Skeletal muscle satellite cell (primary cell): ENCODE data around the gene VWA3B.

Experiments used
- H3K27me3 ChIP-seq: 2 replicates; pipeline ENCODE4 v1.7.0; 2013; ENCODE audit warnings: low read length; ENCODE audit not compliant: control insufficient read depth, insufficient read depth
- H3K36me3 ChIP-seq: 2 replicates; pipeline ENCODE4 v1.7.0; 2013; ENCODE audit warnings: mild to moderate bottlenecking, control low read depth, low read length; ENCODE audit not compliant: insufficient read depth
- H3K4me1 ChIP-seq: 2 replicates; pipeline ENCODE4 v1.7.0; 2013; ENCODE audit warnings: low read length; ENCODE audit not compliant: control insufficient read depth, insufficient read depth
- H3K4me2 ChIP-seq: 2 replicates; pipeline ENCODE4 v1.7.0; 2013; ENCODE audit warnings: mild to moderate bottlenecking, low read length
- H3K4me3 ChIP-seq: 2 replicates; pipeline ENCODE4 v1.7.0; 2013; ENCODE audit warnings: low read length
- H3K9ac ChIP-seq: 2 replicates; pipeline ENCODE4 v1.7.0; 2013; ENCODE audit warnings: mild to moderate bottlenecking, low read depth, low read length, moderate library complexity
- H3K9me3 ChIP-seq: replicated peaks from 2 replicates; pipeline ENCODE4 v1.7.0; 2013; ENCODE audit warnings: mild to moderate bottlenecking, control low read depth, low read length

The VWA3B gene

GRCh38 chr2:98185801-98186200 is 98.8 kb downstream of the VWA3B start:
- H3K4me2 ChIP-seq, result no peak overlapping the region
- no peaks in the 10 kb centered on the region for H3K9me3 ChIP-seq
- no peak overlapping the region for H3K9ac ChIP-seq
- H3K4me3 ChIP-seq, result no peak overlapping the region
- no peaks in the 10 kb centered on the region for H3K36me3 ChIP-seq
- peaks cover 31% of the 10 kb centered on the region for H3K27me3 ChIP-seq
- H3K4me1 ChIP-seq, result no peaks in the 10 kb centered on the region

DNA sequence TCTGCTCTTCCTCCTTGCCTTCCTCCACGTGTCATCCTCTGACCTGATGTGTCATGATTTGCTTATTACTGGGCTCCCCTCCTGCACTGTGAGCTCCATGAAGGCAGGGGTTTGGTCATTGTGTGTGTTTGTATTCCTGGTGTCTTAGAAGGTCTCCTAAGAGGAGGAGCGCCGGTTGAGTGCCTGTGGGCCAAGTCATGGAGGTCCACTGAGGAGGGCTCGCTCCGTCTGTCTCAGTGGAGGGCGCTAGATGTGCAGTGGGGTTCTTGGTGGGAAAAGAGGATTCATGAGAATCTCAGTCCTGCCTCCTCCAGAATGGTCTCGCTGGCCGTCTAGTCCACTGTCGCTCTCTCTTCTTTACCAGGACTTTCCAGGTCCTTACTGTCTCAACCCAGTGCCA is 100.2 kb downstream of the VWA3B start:
- Histone ChIP-seq H3K4me2 (no peak overlapping the region), H3K9ac (no peak overlapping the region), H3K4me3 (no peak overlapping the region), H3K9me3 (no peaks in the 10 kb centered on the region), H3K36me3 (no peaks in the 10 kb centered on the region), H3K27me3 (peaks cover 27% of the 10 kb centered on the region), H3K4me1 (no peaks in the 10 kb centered on the region)

DNA sequence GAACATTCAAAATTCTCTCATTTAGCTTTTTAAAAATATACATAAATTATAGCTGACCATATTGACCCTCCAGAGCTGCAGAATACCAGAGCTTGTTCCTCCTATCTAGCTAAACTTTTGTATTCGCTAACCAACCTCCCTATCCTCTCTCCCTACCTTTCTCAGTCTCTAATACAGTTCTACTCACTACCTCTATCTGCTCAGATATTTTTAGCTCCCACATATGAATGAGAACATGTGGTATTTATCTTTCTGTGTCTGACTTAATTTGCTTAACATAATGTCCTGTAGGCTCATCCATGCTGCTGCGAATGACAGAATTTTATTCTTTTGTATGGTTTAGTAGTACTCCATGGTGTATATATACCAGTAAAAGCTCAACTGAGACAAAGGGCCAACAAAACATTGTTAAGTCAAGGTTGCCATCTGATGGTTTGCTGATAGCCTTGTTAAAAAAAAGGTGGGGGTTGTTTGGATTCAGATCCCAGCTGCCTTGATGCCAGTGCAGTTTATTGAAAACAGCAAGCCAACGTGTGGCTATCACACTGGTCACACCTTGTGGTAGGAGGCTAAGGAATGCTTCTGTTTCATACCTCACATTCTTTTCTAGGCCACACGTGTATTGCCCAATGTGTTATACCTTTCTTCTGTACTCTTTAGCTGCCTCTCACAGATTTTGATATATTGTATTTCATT is 101.5 kb downstream of the VWA3B start:
- Histone ChIP-seq H3K4me3 (no peak overlapping the region), H3K4me2 (no peak overlapping the region), H3K9ac (no peak overlapping the region), H3K9me3 (no peaks in the 10 kb centered on the region), H3K4me1 (no peaks in the 10 kb centered on the region), H3K27me3 (peaks cover 27% of the 10 kb centered on the region), H3K36me3 (no peaks in the 10 kb centered on the region)

GRCh38 chr2:98191883-98192282 is 104.9 kb downstream of the VWA3B start:
- H3K4me3 ChIP-seq, result no peak overlapping the region
- H3K4me2 ChIP-seq, result no peak overlapping the region
- H3K9me3 ChIP-seq, result no peaks in the 10 kb centered on the region
- no peak overlapping the region for H3K9ac ChIP-seq
- H3K27me3 ChIP-seq, result peaks cover 31% of the 10 kb centered on the region
- H3K36me3 ChIP-seq, result no peaks in the 10 kb centered on the region
- H3K4me1 ChIP-seq, result no peaks in the 10 kb centered on the region

GRCh38 chr2:98201576-98201975 is 114.6 kb downstream of the VWA3B start:
- H3K4me1 ChIP-seq, result no peaks in the 10 kb centered on the region
- H3K4me3 ChIP-seq, result no peak overlapping the region
- H3K4me2 ChIP-seq, result no peak overlapping the region
- H3K9ac ChIP-seq, result no peak overlapping the region
- H3K36me3 ChIP-seq, result no peaks in the 10 kb centered on the region
- H3K27me3 ChIP-seq, result peaks cover 10% of the 10 kb centered on the region
- H3K9me3 ChIP-seq, result no peaks in the 10 kb centered on the region

DNA sequence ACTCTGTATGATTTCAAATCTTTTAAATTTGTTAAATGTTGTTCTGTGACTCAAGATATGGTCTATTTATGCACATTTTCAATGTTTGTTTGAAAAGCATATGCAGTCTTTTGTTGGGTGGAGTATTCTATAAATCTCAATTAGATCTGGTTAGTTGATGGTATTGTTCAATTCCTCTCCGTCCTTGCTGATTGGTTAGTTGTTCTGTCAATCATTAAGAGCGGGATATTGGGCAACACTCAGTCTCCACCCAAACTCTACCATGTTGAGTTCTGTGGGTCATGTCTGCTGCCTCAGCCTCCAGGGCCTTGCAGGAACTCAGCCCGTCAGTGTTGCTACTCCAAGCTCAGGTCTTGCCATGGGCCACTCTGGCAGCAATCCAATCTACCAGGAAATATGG is 118.9 kb downstream of the VWA3B start:
- peaks cover 14% of the 10 kb centered on the region for H3K27me3 ChIP-seq

DNA sequence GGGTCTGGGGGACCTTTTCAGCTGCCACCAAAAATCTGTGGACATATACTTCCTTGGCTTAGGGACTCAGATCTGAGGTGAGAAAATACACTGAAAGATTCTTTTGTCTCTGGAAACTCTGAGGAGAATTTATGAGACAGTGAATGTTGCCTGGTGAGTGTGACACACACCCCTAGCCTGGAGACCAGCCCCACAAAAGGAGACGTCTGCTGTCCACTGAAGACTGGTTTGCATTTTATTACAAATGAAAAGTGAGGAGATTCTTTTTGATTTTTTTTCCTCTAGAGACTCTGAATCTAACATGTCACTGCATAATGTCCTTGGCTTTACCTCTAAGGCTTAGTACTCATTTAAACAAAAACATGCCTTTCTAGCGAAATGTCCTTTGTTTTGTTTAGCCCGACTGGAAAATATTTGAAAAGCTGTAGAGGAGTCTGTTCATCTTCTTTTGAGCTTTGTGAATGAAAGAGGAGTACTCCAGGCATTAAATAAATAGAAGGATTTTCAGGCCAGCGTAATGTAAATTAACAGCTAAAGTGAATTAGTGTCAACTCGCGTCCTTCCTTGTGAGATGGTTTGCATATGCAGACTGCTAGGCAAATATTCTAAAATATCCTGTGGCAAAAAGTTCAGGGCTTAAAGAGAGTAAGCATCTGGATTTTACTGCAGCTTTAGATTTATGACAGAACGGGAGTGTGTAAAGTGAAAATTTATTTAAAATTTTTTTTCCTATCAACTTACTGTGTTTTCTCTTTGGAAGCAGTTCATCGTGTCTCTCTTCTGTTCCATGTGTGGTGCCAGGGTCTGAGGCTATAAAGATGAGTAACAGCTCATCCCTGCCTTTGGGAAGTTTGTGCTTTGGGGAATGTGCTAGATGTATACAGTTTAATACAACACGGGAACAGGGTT is 125.4 kb downstream of the VWA3B start:
- Histone ChIP-seq H3K27me3 (peaks cover 40% of the 10 kb centered on the region), H3K4me1 (no peaks in the 10 kb centered on the region), H3K9me3 (no peaks in the 10 kb centered on the region), H3K4me2 (no peak overlapping the region), H3K4me3 (no peak overlapping the region), H3K9ac (no peak overlapping the region), H3K36me3 (no peaks in the 10 kb centered on the region)

More for the DNA sequence above, 118.9 kb downstream of the VWA3B start:
- Histone ChIP-seq H3K4me2 (no peak overlapping the region), H3K4me1 (no peaks in the 10 kb centered on the region), H3K9me3 (no peaks in the 10 kb centered on the region), H3K4me3 (no peak overlapping the region), H3K36me3 (no peaks in the 10 kb centered on the region), H3K9ac (no peak overlapping the region)

GRCh38 chr2:98216616-98217015 is 129.6 kb downstream of the VWA3B start:
- no peaks in the 10 kb centered on the region for H3K4me1 ChIP-seq
- H3K4me2 ChIP-seq, result no peak overlapping the region
- peaks cover 24% of the 10 kb centered on the region for H3K27me3 ChIP-seq
- H3K9me3 ChIP-seq, result no peaks in the 10 kb centered on the region
- H3K36me3 ChIP-seq, result no peaks in the 10 kb centered on the region
- H3K9ac ChIP-seq, result no peak overlapping the region
- H3K4me3 ChIP-seq, result no peak overlapping the region

GRCh38 chr2:98219152-98219551 is 132.2 kb downstream of the VWA3B start:
- Histone ChIP-seq H3K4me3 (no peak overlapping the region), H3K9me3 (no peaks in the 10 kb centered on the region), H3K4me2 (no peak overlapping the region), H3K4me1 (no peaks in the 10 kb centered on the region), H3K36me3 (no peaks in the 10 kb centered on the region), H3K9ac (no peak overlapping the region), H3K27me3 (peaks cover 6% of the 10 kb centered on the region)

DNA sequence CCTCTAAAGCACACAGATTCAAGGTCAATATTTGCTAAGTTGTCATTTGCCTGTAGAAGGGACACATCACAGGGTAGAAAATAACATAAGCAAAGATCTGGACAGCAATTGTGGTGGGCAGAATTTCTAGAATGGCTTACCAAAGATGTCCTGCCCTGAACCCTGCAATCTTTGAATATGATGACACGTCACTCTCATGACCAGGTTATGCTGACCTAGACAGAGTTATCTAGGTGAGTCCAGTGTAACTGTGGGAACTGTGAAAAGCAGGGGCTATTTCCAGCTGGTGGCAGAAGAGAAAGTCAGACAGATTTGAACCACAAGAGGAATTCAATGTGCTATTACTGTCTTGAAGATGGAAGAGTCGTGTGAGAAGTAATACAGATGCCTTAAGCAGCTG is 147.0 kb downstream of the VWA3B start:
- Histone ChIP-seq H3K4me2 (no peak overlapping the region), H3K27me3 (peaks cover 40% of the 10 kb centered on the region), H3K4me1 (no peaks in the 10 kb centered on the region), H3K9ac (no peak overlapping the region), H3K36me3 (no peaks in the 10 kb centered on the region), H3K9me3 (no peaks in the 10 kb centered on the region), H3K4me3 (no peak overlapping the region)

- Histone ChIP-seq H3K27me3 (peaks cover 35% of the 10 kb centered on the region), H3K9ac (no peak overlapping the region), H3K4me3 (no peak overlapping the region), H3K4me2 (no peak overlapping the region), H3K4me1 (no peaks in the 10 kb centered on the region), H3K36me3 (no peaks in the 10 kb centered on the region), H3K9me3 (no peaks in the 10 kb centered on the region)
These were observed 147.8 kb downstream of the VWA3B start for GRCh38 chr2:98234776-98235175.
